ENCODE data around the gene NUPR1. TPM values are rescaled to one million over a fixed set of nuclear protein-coding genes. Genes with fewer than 3 reads are reported as not detected.
A peak's percentile ranks its signal among the peaks of the same experiment; 100 is the strongest.

NUPR1 gene
- total RNA-seq, 1 donor from 2014 or later, result 33.1 TPM

DNA sequence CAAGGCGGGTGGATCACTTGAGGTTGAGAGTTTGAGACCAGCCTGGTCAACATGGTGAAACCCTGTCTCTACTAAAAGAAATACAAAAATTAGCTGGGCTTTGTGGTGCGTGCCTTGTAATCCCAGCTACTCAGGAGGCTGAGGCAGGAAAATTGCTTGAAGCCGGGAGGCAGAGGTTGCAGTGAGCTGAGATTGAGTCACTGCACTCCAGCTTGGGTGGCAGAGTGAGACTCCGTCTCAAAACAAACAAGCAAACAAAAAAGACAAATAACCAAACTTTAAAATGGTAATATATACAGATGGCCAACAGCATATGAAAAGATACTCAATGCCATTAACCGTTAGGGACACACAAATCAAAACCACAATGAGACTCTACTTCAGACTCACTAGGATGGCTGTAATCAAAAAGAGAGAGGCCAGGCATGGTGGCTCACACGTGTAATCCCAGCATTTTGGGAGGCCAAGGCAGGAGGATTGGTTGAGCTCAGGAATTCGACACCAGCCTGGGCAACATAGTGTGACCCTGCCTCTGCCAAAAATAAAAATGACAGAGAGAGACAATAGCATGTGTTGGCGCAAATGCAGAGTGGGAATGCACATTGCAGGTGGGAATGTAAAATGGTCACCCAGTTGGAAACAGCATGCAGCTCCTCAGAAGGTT lies 36.8 kb upstream of the NUPR1 start:
- no peak for DNase-seq
- H3K27me3 ChIP-seq (ENCODE audit: low read depth), result no peaks in the 10 kb centered on the region
- H3K9me3 ChIP-seq (replicated peaks), result no peaks in the 10 kb centered on the region
- intact Hi-C loops (cut with micrococcal nuclease), result no loop called here
- peaks cover 32% of the 10 kb centered on the region for H3K4me1 ChIP-seq
- no peak overlapping the region for H3K4me3 ChIP-seq
- H3K36me3 ChIP-seq, result peaks cover 3% of the 10 kb centered on the region
- TF ChIP-seq, protein P1, sequence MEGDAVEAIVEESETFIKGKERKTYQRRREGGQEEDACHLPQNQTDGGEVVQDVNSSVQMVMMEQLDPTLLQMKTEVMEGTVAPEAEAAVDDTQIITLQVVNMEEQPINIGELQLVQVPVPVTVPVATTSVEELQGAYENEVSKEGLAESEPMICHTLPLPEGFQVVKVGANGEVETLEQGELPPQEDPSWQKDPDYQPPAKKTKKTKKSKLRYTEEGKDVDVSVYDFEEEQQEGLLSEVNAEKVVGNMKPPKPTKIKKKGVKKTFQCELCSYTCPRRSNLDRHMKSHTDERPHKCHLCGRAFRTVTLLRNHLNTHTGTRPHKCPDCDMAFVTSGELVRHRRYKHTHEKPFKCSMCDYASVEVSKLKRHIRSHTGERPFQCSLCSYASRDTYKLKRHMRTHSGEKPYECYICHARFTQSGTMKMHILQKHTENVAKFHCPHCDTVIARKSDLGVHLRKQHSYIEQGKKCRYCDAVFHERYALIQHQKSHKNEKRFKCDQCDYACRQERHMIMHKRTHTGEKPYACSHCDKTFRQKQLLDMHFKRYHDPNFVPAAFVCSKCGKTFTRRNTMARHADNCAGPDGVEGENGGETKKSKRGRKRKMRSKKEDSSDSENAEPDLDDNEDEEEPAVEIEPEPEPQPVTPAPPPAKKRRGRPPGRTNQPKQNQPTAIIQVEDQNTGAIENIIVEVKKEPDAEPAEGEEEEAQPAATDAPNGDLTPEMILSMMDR (IDR thresholded peaks at IDR 0.05; ENCODE audit: borderline replicate concordance), result no peak
- no peak overlapping the region for H3K27ac ChIP-seq (replicated peaks)

DNA sequence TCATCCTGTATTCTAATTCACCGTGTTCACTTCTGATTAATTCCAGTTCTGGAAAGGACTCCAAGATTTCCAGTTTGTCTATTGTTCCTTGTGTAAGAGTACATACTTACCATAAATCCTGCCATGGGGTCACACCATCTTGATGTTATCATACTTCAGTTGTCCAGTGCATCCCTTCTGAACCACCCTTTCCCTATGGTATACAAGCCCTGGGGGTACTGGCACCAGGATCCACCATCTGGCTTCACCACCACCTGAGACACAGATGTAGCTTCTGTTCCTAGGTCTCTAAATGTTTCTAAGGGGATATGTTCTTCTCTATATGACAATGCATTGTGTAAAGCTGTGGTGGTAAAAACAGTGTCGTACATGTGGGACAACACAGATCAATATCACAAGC lies 36.2 kb upstream of the NUPR1 start:
- H3K27ac ChIP-seq (replicated peaks), result no peak overlapping the region
- H3K27me3 ChIP-seq (ENCODE audit: low read depth), result no peaks in the 10 kb centered on the region
- intact Hi-C loops (cut with micrococcal nuclease), result no loop called here
- peaks cover 32% of the 10 kb centered on the region for H3K4me1 ChIP-seq
- H3K9me3 ChIP-seq (replicated peaks), result no peaks in the 10 kb centered on the region
- H3K36me3 ChIP-seq, result no peaks in the 10 kb centered on the region
- H3K4me3 ChIP-seq, result no peak overlapping the region
- TF ChIP-seq, protein P1 (IDR thresholded peaks at IDR 0.05; ENCODE audit: borderline replicate concordance), result no peak
- DNase-seq, result no peak

DNA sequence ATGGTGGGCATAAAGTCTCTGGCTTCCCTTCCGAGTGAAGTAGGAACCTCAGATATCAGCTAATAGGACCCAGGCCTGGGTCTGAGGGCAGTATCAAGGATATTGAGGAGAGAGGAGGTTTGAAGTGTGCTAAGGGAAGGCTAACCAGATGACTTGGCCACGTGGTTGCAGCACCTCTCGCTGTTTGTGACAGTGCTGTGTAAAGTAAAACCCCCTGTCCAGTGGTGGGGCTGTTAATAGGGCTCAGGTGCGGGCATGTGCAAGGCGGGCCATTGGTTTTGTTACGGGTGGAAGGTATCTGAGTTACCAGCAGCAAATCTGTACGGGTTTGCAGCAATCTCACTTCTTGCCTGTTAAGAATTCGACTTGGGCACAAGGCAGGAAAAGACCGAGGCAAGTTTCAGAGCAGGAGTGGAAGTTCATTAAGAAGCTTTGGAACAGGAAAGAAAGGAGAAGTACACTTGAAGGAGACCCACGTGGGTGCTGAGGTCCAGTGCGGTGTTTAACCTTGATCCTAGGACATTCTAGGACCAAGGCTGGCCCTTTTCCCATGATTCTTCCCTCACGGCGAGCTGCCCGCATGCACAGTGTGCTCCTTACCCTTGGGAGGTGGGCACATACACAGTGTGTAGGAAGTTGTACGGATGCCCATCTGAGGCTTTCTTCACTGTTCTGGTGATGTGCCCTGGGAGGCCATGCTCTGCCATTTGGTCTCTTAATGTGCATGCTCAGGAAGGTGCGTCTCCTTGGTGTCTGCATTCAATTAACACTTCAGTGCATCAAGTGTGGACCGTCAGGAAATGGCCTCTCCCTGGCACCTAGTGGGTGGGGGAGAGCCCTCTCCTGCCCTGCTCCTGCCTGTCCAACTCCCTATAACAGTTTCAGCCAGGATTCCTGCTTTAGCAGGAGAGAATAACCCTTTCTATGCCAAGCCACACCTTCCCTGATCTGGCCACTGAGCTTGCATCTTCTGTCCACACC lies 35.3 kb upstream of the NUPR1 start:
- H3K27ac ChIP-seq (replicated peaks), result peak overlapping the region; percentile 74
- TF ChIP-seq, protein P1 (IDR thresholded peaks at IDR 0.05; ENCODE audit: borderline replicate concordance), result no peak
- H3K9me3 ChIP-seq (replicated peaks), result no peaks in the 10 kb centered on the region
- peaks cover 32% of the 10 kb centered on the region for H3K4me1 ChIP-seq
- no peak for DNase-seq
- H3K36me3 ChIP-seq, result no peaks in the 10 kb centered on the region
- intact Hi-C loops (cut with micrococcal nuclease), result no loop called here
- H3K27me3 ChIP-seq (ENCODE audit: low read depth), result no peaks in the 10 kb centered on the region
- H3K4me3 ChIP-seq, result no peak overlapping the region

DNA sequence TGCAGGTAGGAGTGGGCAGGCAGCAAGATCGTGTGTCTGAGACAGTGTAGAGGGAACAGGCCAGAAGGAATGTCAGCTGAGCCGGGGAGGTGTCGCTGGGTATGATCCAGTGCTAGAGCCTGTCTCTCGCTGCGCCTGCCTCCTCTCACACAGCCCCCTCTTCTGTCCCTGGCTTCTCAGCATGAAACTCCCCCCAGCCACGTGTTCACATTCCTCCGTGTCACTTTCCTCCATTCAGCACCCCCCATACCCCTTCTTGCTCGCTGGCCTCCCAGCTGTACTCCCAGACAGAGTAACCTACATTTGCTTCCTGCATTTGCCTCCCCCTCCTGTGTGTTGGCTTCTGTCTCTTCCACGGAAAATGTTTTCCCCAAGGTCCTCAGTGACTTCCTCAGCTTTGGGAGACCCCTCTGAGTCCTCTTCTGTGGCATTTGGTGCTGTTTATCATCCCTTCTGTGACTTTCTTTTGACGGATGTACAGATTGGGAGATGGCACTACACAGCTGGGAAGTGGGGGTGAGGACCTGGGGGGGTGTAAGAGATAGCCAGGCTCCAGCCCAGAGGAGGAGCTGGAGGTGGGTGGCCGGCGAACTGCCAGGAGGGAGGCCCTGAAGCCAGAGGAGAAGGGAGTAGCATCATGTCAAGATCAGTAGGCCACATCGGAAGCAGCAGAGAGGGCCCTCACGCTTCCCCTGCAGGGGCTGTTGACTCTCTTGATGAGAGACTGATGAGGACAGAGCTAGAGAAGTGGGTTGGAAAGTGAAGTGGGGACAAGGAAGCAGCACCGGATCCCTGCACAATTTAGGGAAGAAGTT lies 34.1 kb upstream of the NUPR1 start:
- H3K36me3 ChIP-seq, result no peaks in the 10 kb centered on the region

More for the DNA sequence above, 34.1 kb upstream of the NUPR1 start:
- Histone ChIP-seq H3K4me1 (peaks cover 32% of the 10 kb centered on the region), H3K4me3 (no peak overlapping the region), H3K27me3 (ENCODE audit: low read depth) (no peaks in the 10 kb centered on the region), H3K27ac (replicated peaks) (peak overlapping the region; percentile 74), H3K9me3 (replicated peaks) (no peaks in the 10 kb centered on the region)
- TF ChIP-seq, protein P1 (IDR thresholded peaks at IDR 0.05; ENCODE audit: borderline replicate concordance), result no peak
- intact Hi-C loops (cut with micrococcal nuclease), result no loop called here
- DNase-seq, result peak; percentile 60

Measured in left ventricle myocardium inferior (tissue), 1 donor.